Globus pallidus (tissue), 1 donor: ENCODE measurements around the gene SPDYE16.
"Not testable (repeated sequence)": the region's sequence is repeated elsewhere in the genome, so short reads cannot be mapped to it uniquely, and the experiment has no call there.

ENCODE experiments used
- DNase-seq: peaks from one replicate; pipeline ENCODE4 v3.0.0-alpha.2; 2015; ENCODE audit warnings: low spot score

Gene SPDYE16

DNA sequence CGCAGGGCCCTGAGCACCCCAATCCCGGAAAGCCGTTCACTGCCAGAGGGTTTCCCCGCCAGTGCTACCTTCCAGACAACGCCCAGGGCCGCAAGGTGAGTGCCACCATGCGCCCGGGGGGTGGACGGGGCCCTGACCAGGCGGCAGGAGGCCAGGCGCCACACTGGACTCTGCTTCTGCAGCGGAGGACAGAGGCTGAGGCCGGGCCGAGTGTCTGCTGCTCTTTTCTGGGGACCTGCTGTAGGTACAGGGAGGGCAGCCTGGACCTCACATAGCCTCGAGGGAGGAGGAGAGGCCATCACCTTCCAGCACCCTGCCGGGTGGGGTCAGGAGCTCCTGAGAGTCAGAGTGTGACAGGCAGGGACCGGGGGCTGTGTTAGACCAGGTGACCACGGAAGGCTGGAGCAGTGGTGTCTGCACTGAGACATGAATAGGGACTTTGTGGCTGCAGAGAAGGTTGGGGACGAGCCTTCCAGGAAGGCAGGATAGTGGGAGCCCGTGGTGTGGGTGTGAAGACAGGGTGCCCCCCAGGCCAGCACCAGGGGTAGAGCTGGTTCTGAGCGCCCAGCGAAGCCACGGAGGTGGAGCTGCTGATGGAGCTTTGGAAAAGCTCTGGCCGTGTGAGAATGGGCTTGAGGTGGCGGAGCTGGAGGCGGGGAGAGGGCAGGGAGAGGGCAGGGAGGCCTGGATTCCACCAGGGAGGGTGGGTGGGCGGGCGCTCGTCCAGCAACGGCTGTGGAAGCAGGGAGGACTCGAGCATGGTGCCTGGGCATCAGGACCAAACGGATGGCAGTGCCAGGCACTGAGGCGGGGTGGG lies 38.5 kb downstream of the SPDYE16 start:
- DNase-seq: not testable (repeated sequence)

DNA sequence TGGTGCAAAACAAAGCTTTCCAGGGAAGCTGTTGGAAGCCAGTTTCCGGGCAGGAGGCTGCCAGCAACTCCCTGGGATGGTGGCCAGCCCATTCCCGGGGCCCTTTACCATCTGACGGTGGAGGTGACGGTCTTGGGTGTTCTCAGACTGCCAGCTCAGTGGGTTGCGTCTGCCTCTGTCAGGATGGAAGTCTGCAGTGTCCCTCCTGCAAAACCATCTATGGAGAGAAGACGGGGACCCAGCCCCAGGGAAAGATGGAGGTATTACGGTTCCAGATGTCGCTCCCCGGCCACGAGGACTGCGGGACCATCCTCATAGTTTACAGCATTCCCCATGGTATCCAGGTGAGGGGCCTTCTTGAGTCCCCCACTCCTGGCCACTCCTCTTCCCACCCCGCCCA lies 39.9 kb downstream of the SPDYE16 start:
- DNase-seq: not testable (repeated sequence)

DNA sequence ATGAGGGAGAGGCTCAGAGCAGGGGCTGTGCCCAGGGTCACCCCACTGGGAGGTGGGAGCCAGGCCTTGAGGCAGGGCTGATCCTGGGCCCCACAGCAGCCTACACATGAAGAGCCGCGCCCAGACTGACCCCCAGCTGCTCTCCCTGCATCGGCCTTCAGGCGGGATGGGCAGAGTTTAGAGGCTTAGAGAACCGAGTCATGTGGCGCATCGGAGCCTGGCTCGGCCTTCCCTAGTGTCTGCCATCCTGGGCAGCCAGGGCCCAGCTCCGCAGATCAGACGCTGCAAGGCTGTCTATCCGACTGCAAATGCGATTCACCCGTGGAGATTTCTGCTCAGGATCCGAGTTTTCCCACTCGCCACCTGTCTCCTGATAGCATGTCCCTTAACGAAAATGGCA lies 40.3 kb downstream of the SPDYE16 start:
- not testable (repeated sequence) for DNase-seq

DNA sequence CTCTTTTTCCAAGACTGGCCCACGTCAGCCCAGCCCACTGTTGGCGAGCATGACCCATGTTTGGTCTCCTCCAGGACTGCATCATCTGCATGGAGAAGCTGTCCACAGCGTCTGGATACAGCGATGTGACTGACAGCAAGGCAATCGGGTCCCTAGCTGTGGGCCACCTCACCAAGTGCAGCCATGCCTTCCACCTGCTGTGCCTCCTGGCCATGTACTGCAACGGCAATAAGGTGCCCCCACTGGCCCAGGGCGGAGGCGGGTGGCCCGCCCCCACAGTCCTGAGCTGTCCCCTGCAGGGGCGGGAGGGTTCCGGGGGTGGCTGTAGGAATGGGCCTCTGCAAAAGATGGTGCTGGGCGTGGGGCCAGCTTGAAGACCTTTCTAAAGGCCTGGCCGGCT lies 40.9 kb downstream of the SPDYE16 start:
- DNase-seq: not testable (repeated sequence)

DNA sequence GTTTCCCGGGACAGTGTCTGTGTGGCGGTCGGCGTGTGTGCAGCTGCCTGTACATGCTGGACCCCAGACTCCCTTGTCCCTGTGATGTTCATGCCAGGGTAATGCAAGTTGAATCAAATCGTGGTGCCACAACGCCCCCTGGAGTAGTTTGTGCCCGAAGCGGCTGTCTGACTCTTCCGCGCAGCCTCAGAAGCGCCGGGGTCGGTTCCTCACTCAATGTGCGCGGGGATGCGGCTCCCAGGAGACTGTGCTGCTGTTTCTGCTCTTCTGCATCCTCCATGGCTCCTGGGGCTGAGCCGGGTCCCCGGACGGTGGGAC lies 43.2 kb downstream of the SPDYE16 start:
- DNase-seq: not testable (repeated sequence)

DNA sequence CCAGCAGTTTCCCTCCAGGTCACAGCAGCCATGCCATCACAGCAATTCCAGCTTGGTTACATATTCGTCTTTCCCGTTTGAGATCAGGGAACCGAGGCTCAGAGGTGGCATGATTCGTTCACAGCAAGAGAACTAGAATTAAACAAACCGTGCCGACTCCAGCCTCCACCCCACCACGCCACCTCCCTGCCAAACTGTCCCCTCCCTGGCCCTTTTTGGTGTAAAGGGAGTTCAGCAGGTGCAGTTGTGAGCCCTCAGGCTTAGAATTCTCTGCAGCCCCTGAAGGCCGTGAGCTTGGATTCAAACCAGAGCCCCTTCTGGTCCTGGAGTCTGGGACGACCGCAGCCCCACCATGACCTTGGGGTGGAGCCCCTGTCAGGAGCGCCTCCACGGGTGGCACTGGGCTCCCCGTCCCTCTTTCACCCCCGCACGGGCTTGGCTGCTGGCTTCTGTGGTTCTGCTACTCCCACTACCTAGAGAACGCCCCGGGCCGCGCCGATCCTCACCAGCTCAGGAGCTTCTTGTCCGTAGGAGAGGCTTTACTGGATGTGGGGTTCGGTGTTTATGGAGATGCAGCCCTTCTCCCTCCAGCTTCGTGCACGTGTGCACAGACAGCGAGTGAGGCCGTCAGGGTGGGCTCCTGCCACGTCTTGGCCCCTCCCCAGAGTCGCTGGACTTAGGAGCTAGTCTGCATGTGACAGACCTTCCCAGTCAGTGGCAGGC lies 43.7 kb downstream of the SPDYE16 start:
- DNase-seq: not testable (repeated sequence)

DNA sequence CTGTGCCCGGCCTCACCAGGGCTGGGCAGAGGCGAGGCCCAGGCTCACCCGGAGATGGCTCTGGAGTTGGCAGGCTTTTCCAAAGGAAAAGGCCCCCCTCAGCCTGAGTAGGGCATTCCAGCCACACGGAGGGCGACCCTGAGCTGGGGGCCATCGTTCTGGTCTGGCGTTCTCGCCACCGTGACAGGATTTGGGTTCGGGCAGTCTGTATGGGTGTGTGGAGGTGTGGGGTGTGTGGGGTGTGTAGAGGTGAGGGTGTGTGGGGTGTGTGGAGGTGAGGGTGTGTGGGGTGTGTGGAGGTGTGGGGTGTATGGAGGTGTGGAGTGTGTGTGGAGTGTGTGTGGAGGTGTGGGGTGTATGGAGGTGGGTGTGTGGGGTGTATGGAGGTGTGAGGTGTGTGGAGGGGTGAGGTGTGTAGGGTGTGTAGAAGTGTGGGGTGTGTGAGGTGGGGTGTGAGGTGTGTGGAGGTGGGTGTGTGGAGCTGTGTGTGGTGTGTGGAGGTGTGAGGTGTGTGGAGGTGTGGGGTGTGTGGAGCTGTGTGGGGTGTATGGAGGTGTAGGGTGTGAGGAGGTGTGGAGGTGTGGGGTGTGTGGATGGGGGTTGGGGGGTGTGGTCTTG lies 44.4 kb downstream of the SPDYE16 start:
- not testable (repeated sequence) for DNase-seq

DNA sequence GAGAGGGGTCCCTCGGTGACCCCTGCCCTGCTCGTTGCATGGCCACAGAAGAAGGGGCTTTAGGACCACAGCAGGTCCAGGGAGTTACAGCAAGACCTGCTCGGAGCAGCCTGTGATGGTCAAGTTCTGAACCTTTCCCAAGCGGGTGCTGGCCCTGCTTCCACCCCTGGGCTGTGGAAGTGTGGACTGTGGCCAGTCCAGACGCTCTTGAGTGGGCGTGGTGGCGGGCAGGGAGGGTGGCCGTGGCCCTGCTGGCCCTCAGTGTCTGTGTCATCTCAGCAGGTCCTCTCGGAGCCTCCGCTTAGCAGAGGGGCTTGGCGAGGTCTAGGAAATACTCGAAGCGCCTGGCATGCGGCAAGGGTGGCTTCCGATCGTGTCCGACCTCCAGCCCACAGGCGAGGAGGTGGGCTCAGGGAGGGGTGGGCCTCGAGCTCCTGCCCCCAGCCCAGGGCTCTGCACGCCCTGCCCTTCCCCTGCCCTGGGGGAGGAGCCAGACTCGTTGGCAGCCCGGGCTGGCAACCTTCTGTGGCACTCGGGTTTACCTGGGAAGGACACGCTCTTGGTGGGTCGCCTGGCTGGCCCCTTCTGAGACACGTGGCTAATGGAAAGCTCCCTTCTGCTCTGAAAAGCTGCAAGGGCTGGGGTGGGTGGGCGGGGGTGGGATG lies 45.0 kb downstream of the SPDYE16 start:
- not testable (repeated sequence) for DNase-seq

DNA sequence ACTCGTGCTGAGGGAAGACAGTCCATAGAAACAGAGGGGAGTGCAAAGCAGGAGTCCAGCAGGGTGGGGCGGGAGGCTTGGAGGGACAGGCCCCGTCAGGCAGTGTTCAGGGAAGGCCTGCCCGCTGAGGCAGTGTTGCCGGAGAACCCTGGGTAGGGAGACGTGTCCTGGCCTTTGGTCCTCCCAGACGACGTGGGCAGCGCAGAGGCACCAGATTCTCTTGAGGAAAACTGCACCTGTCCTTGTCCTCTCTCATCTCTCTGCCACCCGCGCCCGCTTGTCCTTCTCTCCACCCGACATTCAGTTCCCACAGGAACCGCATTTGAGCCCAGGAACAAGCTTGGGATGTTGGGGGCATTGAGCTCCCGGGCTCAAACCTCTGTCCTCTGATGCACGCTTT lies 47.4 kb downstream of the SPDYE16 start:
- not testable (repeated sequence) for DNase-seq

DNA sequence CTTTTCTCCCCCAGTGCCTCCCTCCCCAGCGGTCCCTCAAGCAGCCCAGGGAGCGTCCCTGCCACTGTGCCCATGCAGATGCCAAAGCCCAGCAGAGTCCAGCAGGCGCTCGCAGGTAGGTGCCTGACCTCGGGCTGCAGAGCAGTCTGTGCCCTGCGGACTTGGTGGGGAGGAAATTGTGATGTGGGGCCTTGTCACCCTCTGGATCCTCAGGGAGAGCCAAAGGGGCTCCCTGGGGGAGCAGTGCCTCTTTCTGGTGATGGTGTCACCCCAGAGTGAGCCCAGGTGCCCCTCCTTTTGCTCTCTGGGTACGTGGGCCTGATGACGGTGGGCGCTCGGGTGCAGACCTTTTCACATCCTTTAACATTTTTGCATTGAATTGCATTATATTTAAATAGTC lies 51.0 kb downstream of the SPDYE16 start:
- DNase-seq: not testable (repeated sequence)

DNA sequence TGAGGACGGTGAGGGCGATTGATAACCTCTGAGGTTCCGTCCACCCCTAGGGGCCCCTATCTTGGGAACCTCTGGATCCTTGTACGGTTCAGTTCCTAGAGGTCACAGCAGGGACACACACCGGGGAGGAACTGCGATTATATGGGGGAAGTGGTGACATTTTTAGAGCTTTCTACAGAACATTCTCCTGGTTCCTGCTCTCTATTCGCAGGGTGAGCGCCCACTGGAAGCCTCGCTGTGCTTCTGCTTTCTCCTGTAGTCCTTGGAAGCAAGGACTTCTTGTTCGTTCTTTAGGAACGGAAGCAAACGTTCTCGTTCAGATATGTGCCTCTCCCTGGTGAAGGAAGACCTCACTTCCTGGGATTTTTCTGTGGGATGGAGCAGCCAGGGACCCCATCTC lies 55.1 kb downstream of the SPDYE16 start:
- not testable (repeated sequence) for DNase-seq

DNA sequence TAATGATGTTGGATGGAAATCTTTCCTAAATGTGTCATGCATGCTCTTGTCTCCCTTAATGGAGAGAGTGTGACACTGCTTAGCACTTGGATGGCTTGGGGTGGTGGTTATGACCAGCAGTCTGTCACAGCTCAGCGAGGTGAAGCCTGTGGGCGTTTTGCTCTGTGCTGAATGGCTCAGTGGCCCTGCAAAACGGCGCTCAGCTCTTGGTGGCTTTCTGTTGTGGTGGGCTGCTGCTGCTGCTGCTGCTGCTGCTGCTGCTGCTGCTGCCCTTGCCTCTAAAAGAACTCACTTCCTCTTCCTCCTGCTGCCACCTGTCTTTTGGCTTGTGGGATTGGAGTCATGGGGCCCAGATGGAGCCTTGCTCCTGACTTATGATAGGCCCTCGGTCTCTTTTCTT lies 56.5 kb downstream of the SPDYE16 start:
- not testable (repeated sequence) for DNase-seq

DNA sequence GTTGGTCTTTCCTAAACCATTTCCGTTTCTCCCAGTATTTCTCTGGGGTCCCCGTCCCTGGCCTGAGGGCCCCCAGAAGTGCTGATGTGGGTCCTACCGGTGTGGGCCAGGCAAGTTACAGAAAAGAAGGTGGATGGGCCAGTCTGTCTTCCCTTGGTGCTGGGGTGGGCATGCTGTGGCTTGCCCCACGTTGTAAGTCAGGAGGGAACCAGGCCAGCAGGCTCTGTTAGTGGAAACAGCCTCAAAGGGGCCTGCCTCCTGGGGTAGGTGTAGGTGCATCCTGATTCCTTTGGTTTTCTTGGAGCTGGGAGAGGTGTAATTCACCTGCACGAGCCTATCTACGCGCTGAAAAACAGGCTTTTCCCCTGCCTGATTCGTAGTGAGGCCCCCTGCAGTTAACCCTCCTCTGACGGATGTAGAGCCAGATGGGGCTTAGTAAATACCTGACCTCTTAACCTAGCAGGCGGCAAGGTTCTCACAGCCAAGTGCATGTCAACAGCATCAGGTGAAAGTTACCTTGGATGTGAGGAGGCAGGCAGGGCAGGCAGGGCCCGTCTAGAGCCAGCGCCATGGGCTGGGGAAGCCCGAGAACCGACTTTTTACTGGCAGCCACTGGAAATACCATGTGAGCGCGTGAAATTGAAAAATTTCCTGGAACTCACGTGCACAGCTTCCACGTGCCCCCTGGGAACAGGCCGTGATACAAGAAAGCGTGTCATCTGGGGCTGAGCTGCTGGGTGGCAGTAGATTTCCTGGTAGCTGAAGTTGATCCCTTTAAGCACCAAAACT lies 57.1 kb downstream of the SPDYE16 start:
- not testable (repeated sequence) for DNase-seq

DNA sequence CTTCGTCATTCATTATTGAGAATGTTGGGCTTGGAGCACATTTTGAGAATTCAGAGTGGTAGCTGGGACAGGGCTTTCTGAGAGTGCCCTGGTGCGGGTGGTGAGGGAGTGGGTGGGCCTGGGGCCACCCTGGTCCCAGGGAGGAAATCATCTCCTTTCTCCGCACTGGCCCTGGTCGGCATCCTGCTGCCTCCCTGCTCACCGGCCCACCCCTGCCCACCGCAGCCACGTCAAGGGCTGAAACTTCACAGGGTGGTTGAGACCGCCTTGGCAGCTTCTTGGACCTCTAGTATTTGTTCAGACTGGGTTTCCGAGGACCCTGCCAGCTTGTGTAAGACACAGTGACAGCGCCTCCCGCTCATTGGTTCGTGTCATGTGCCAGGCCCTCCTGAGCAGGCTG lies 58.6 kb downstream of the SPDYE16 start:
- not testable (repeated sequence) for DNase-seq

DNA sequence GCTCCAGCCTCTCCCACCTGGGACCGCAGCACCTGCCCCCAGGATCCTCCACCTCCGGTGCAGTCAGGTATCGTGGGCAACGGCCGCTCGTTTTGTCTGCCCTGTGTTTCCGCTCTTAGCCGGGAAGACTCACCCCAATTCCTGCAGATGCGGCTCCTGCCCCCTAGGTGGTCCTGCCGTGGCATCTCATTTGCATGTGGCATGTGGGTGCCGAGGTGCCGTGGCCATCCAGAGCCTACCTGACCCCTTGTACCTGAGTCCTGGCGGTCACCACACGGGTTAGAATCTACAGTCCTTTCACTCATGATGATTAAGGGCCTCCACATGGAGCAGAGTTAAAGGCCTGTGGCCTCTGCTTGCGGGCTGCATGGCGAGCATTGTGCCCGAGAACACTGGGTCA lies 60.0 kb downstream of the SPDYE16 start:
- DNase-seq: not testable (repeated sequence)

DNA sequence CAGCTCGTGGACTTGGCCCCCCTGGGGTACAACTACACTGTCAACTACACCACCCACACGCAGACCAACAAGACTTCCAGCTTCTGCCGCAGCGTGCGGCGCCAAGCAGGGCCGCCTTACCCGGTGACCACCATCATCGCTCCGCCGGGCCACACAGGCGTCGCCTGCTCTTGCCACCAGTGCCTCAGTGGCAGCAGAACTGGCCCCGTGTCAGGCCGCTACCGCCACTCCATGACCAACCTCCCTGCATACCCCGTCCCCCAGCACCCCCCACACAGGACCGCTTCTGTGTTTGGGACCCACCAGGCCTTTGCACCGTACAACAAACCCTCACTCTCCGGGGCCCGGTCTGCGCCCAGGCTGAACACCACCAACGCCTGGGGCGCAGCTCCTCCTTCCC lies 60.4 kb downstream of the SPDYE16 start:
- DNase-seq: not testable (repeated sequence)
